22Rv1 (cell line): ENCODE results near the gene SUSD6.

Experiments
- CTCF ChIP-seq: fragments of 450-650 bp; IDR thresholded peaks from 2 replicates; pipeline ENCODE4 v1.5.1; 2017; ENCODE audit warnings: mild to moderate bottlenecking
- ZFX ChIP-seq: fragments of 450-650 bp; IDR thresholded peaks from 2 replicates; pipeline ENCODE4 v1.6.1; 2017; ENCODE audit warnings: antibody characterized with exemption, borderline replicate concordance

GRCh38 chr14:69644814-69645213 is 33.4 kb downstream of the SUSD6 start:
- TF ChIP-seq CTCF (no peak), ZFX (no peak)
